Measurements from ENCODE around the gene RAB15. TPM values are rescaled to one million over a fixed set of nuclear protein-coding genes. Genes with fewer than 3 reads are reported as not detected.

The RAB15 gene
- total RNA-seq, 1 experiment from 2014 or later = 33.2 TPM

GRCh38 chr14:64990939-64991338, 18.8 kb upstream of the RAB15 start:
- DNase-seq (ENCODE audit: low spot score) = no peak

DNA sequence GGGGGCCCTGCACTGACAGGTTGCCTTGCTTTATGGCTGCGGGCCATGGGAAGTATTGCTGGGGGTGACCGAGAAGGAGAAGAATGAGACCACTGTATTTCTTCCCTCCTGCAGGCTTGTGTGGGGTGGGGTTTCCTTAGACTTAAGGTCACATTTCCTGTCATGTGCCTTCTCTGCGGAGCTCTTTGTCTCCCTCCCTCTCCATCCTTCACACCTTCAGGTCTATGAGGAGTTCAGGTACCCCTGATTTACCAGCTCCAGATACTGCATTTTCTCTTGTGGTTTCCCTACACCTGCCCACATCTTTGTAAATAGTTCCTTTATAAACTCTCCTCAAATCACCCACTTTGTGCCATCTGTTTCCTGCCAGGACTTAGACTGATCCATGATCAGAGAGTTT, 18.2 kb upstream of the RAB15 start:
- DNase-seq (ENCODE audit: low spot score) = no peak

GRCh38 chr14:64987438-64987767, 15.3 kb upstream of the RAB15 start:
- DNase-seq (ENCODE audit: low spot score) = no peak

- peak; percentile 91 for DNase-seq (ENCODE audit: low spot score)
These were observed 14.7 kb upstream of the RAB15 start, which contains the start of gene FNTB for GRCh38 chr14:64986648-64987437. Gene FNTB (plus strand): TSS chr14:64986895. CDS start chr14:64986954, 59 bp downstream.

DNA sequence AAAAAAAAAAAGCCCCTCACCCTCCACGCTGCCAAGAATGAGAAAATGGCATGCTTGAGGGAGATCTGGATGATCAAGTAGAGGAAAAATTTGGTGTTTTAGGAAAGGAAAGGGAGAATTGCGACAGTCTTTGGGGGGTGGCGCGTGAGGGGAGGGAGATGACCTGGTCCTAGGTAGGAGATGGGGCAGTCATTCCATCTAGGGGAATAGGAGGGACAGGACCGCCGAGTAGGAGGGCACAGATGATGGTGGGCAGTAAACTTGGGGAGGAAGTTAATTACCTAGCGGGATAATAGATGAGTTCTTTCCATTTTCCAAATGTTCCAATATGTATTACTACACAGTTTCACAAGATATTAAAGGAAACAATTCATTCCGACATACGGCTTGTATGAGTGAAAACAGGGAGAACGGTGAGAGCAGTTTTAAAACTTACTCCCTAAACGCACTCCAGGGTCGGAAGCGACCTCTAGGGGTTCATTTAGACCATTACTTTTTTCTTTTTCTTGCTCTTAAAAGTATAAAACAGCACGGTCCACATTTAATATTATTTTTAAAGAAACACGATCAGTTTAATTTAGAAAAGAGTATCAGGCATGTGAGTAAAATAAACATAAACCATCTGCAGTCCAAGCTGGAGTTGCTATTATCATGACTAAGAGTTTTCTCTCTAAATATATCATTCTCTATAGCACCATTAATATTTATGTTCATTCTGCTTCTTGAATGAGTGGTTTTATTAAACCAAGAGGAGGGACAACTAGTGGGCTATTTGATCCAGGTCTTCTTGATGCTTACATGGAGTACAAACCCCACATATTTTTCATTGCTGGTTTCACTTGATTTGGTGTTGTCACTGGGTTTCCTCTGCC, 11.5 kb upstream of the RAB15 start:
- DNase-seq (ENCODE audit: low spot score) = peak; percentile 74

GRCh38 chr14:64979336-64980074, 7.4 kb upstream of the RAB15 start:
- DNase-seq (ENCODE audit: low spot score) = peak; percentile 12

DNA sequence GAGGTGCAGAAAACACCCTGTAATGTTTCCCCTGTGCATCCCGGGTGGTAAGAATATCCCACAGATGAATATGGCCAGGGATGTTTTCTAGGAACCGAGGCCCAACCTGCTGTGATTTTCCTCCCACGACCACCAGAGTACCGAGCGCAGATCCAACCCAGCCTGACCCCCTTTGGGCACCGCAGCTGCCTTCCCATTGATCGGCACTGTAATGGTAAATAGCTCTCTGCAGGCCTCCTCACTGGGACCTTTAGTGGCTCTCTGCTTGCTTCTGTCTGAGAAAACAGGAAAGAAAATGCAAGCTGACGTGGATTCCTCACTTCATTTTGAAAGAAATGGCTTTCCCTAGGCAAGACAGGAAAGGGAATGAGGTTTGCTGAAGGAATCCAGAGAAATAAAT, 2.4 kb upstream of the RAB15 start:
- no peak for DNase-seq (ENCODE audit: low spot score)

- DNase-seq (ENCODE audit: low spot score) = no peak
These were observed 1.7 kb upstream of the RAB15 start for GRCh38 chr14:64973826-64974225.

GRCh38 chr14:64973026-64973442, 898 bp upstream of the RAB15 start:
- DNase-seq (ENCODE audit: low spot score) = no peak

DNA sequence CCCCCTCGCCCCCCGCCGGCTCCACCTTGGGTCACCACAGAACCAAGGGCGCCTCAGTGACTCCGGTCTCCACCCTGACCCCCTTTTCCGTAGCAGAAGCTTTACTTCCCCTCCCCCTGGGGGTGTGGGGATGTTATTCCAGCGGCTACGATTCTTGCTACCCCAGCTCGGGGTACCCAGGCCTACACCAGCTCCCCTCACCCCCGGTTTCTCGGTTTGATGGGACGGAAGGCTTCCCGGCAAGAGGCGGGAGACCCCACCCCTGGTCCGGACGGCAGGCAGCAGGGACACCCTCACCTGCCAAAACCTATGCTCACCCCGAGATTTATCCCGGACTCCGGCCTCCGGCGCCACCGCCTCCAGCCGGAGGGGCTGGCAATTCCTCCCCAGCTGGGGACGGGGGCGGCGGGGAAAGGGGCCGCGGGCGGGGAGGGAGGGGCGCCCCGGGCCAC, 619 bp downstream of the RAB15 start:
- no peak for DNase-seq (ENCODE audit: low spot score)

DNA sequence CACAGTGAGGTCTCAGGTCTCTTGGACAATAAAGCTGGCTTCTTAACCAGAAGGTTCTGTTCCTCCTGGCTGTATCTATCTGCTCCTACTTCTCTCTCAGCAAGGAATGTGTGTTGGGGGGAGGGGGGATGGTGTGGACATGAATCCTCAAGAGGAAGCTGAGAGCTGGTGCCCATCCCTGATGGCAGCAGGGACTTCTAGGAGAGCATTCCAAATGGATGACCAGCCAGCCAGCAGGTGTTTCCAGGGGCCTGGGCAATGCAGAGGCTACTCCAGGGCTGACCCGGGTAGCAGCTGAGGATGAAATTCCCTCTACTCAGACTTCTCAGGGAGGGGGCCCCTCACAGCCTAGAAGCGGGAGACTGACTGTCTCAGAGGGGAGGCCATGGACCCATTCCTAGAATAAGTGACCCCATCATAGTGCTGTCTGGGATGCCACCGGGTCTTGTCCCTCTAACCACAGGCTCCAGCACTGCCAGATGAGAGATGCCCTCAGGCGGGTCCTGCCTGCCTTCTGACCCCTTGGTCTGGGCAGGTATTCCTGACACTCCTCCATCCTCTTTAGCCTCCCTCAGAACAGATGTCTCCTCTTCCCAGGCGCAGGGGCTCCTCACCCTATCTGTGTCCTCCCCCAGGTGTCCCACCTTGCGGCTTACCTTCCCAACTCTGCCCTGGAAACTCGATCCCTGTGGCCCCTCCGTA, 1.2 kb downstream of the RAB15 start:
- DNase-seq (ENCODE audit: low spot score) = peak; percentile 30

GRCh38 chr14:64970041-64970440, 2.1 kb downstream of the RAB15 start:
- DNase-seq (ENCODE audit: low spot score) = no peak

DNA sequence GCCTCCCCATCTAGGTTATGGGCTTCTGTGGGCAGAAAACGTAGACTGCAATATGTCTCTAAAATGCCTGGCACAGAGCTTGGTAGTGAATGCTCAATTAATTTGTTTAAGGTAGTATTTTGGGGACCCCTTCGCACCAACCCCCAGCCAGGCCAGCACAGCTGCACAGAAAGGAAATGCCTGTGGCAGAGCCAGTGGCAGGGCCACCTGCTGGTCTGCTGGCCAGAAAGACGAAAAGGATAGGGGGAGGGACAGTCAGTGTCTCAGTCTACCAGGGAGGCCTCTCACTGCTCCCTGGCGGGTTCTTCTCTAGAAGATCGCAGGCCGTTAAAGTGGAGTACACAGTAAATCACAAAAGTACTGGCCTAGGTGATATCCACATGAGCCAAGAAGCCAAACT, 3.5 kb downstream of the RAB15 start:
- no peak for DNase-seq (ENCODE audit: low spot score)

GRCh38 chr14:64968167-64968566, 4.0 kb downstream of the RAB15 start:
- DNase-seq (ENCODE audit: low spot score) = no peak

- DNase-seq (ENCODE audit: low spot score) = peak; percentile 83
These were observed 5.2 kb downstream of the RAB15 start for GRCh38 chr14:64966976-64967375.

GRCh38 chr14:64965356-64966000, 6.7 kb downstream of the RAB15 start:
- DNase-seq (ENCODE audit: low spot score) = no peak

- no peak for DNase-seq (ENCODE audit: low spot score)
These were observed 8.5 kb downstream of the RAB15 start for GRCh38 chr14:64963611-64964010.

DNA sequence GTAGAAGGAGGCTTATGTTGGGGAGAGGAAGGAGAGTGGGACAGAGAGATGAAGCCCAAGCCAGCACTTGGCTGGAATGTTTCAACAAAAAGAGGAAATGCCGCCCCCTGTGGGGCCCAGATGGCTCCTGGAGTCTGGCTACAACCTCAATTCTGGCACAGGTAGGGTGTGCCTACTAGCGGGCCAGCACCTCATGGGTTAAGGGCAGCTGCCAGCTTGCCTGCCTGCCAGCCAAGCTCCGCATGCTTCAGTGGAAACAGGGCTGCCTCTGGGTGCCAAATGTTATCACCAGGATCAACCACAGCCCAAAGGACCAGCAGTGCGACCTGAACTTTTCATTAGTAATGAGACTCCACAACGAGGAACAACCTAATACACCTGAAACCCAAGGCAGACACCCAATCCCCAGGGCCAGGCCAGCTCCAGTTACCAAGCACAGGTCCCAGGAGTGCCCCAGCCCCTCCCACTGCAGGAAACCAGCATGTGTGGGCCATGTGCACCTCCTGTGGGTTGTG, 11.3 kb downstream of the RAB15 start:
- DNase-seq (ENCODE audit: low spot score) = peak; percentile 32

DNA sequence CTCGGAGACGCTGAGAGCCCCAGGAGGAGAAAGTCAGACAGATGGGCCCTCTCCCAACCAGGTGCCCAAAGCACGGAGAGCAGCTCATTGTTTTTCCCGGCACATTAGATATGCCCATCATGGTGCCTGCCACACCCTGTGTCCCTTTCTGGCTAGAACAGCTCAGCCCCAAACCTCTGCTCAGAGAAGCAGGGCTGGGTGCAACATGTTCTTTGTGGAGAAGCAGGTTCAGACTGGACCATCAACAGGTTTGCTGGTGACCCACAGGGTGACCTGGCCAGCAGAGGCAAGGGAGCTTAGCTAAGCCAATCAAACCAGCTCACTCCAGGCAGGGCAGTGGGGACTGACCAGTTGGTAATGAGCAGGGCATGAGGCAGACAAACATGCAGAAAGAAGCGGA, 13.4 kb downstream of the RAB15 start:
- DNase-seq (ENCODE audit: low spot score) = no peak

GRCh38 chr14:64958201-64958600, 13.9 kb downstream of the RAB15 start:
- DNase-seq (ENCODE audit: low spot score) = no peak

Data from HT-29 (cell line).